ENCODE results near the gene HOXD13.

Gene HOXD13

DNA sequence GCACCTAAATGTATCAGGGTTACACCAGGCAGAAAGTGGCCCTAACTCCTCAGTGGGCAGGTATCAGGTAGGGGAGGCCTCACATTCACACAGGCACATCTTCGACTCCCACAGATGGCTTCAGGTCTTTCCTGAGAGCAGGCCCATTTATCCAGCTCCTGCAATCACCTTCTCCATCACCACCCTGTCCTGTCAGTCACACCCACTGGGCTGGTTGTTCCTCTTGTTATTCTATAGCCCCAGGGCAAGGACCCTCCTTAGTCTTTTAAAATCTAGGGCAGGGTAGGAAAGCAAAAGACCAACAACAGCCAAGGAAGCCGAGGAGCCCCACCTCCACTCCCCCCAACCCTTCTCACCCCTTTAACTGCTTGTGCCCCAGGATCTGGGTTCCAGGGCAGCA, 49.8 kb downstream of the HOXD13 start:
- Histone ChIP-seq H3K4me3 (ENCODE audit: low read length in 2 of 2) (no peak overlapping the region), H3K9ac (ENCODE audit: low read depth in 1 of 2, low read length in 2 of 2) (no peak overlapping the region), H3K27me3 (ENCODE audit: control insufficient read depth in 2 of 2, insufficient read depth in 2 of 2, low read length in 2 of 2) (peaks cover 3 to 5% of the 10 kb centered on the region in 2 donors), H3K36me3 (ENCODE audit: control insufficient read depth in 2 of 2, insufficient read depth in 2 of 2, low read length in 2 of 2) (no peaks in the 10 kb centered on the region), H3K4me1 (ENCODE audit: control insufficient read depth in 2 of 2, insufficient read depth in 2 of 2, low read length in 2 of 2) (peaks cover 25 to 37% of the 10 kb centered on the region in 2 donors), H3K27ac (ENCODE audit: low read depth in 2 of 2, low read length in 2 of 2) (no peak overlapping the region), H3K9me3 (ENCODE audit: control insufficient read depth in 2 of 2, low read length in 2 of 2) (no peaks in the 10 kb centered on the region)

Measured in mucosa of rectum (tissue), 2 donors.